ENCODE results near the gene CUL9. TPM values are rescaled to one million over a fixed set of nuclear protein-coding genes. Genes with fewer than 3 reads are reported as not detected.
A peak's percentile ranks its signal among the peaks of the same experiment; 100 is the strongest.
"Not testable (repeated sequence)": the region's sequence is repeated elsewhere in the genome, so short reads cannot be mapped to it uniquely, and the experiment has no call there.

The CUL9 gene
- total RNA-seq (2014; rRNA removed; shearing (Covaris generic)) (27.4 and 37.0 TPM in 2 replicates), total RNA-seq (2022) (31.1 and 32.9 TPM in 2 replicates), Bru-seq, nascent RNA (percentile 50 among the genes with signal in this experiment), BruChase-seq, experiment 1, labeled RNA remaining after a 6-hour chase (percentile 59 among the genes with signal in this experiment), BruChase-seq, experiment 2, labeled RNA remaining after a 2-hour chase (percentile 58 among the genes with signal in this experiment)
- long read RNA-seq, partial matches to known transcripts = 15 of 33 reads
- long read RNA-seq, other reads (novel, unspliced or antisense) = 15 of 33 reads

GRCh38 chr6:43181942-43182860, at the start of gene CUL9:
Gene CUL9, plus strand, starts transcription at chr6:43182196. Its CDS starts 2,115 bp downstream, at chr6:43184311.
- TF ChIP-seq EZH2phosphoT487 (IDR thresholded peaks at IDR 0.05; ENCODE audit: borderline replicate concordance, low read depth, low read length) = no peak
- TF ChIP-seq, protein P1, sequence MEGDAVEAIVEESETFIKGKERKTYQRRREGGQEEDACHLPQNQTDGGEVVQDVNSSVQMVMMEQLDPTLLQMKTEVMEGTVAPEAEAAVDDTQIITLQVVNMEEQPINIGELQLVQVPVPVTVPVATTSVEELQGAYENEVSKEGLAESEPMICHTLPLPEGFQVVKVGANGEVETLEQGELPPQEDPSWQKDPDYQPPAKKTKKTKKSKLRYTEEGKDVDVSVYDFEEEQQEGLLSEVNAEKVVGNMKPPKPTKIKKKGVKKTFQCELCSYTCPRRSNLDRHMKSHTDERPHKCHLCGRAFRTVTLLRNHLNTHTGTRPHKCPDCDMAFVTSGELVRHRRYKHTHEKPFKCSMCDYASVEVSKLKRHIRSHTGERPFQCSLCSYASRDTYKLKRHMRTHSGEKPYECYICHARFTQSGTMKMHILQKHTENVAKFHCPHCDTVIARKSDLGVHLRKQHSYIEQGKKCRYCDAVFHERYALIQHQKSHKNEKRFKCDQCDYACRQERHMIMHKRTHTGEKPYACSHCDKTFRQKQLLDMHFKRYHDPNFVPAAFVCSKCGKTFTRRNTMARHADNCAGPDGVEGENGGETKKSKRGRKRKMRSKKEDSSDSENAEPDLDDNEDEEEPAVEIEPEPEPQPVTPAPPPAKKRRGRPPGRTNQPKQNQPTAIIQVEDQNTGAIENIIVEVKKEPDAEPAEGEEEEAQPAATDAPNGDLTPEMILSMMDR (conservative IDR thresholded peaks at IDR 0.05; ENCODE audit: low read length) = no peak
- Histone ChIP-seq H3K36me3 (ENCODE audit: insufficient read depth, low read length) (peaks cover 27% of the 10 kb centered on the region), H3K9me3 (ENCODE audit: low read length) (no peaks in the 10 kb centered on the region), H3K27ac (ENCODE audit: low read depth, low read length, poor library complexity, severe bottlenecking) (peak within 1 kb of the TSS; percentile 51), H4K20me1 (ENCODE audit: insufficient read depth, low read length) (no peaks in the 10 kb centered on the region), H2AFZ (ENCODE audit: low read length) (peak within 1 kb of the TSS; percentile 85), H3K4me3 (ENCODE audit: low read depth, low read length, poor library complexity, severe bottlenecking) (peak within 1 kb of the TSS; percentile 85), H3K79me2 (ENCODE audit: insufficient read depth, low read depth, low read length) (no peaks in the 10 kb centered on the region), H3K4me1 (ENCODE audit: insufficient read depth, low read length, poor library complexity, severe bottlenecking) (peaks cover 23% of the 10 kb centered on the region), H3K9me2 (ENCODE audit: insufficient read depth, low read length) (no peaks in the 10 kb centered on the region), H3K4me2 (ENCODE audit: low read length) (peak within 1 kb of the TSS; percentile 96)
- BruUV-seq (replicated peaks) = no TSS peak
- DNase-seq (ENCODE audit: low spot score) = peak; percentile 89
- POLR2A ChIA-PET = interaction anchor here (0.6 to 1.6 kb wide), 6 partner anchors 15 to 253 kb away, joined by 3 to 5 read pairs (median 3); partner anchors contain the start of gene CNPY3
- intact Hi-C loops (cut with micrococcal nuclease; ENCODE audit: unreplicated experiment) = no loop called here
- CTCF ChIA-PET (ENCODE audit: unreplicated experiment) = interaction anchor here (0.5 kb wide), 1 partner anchor 411 kb away, joined by 3 read pairs; no protein-coding TSS in a partner anchor

DNA sequence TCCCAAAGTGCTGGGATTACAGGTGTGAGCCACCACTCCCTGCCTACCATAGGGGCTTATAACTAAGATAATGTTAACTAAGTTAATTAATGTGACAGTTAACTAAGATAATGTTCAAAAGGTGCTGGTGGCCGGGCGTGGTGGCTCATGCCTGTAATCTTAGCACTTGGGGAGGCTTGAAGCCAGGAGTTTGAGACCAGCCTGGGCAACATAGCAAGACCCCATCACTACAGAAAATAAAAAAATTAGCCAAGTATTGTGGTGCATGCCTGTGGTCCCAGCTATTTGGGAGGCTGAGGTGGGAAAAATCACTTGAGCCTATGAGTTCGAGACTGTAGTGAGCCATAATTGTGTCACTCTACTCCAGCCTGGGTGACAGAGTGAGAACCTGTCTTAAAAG, 43.7 kb upstream of the CUL9 start:
- no peak for TF ChIP-seq EZH2phosphoT487 (IDR thresholded peaks at IDR 0.05; ENCODE audit: borderline replicate concordance, low read depth, low read length)
- TF ChIP-seq, protein P1 (conservative IDR thresholded peaks at IDR 0.05; ENCODE audit: low read length) = no peak
- H3K9me3 ChIP-seq (ENCODE audit: low read length) = no peaks in the 10 kb centered on the region
- no peak for DNase-seq (ENCODE audit: low spot score)
- H3K36me3 ChIP-seq (ENCODE audit: insufficient read depth, low read length) = no peaks in the 10 kb centered on the region
- no peaks in the 10 kb centered on the region for H3K79me2 ChIP-seq (ENCODE audit: insufficient read depth, low read depth, low read length)
- H2AFZ ChIP-seq (ENCODE audit: low read length) = no peak overlapping the region
- H3K27ac ChIP-seq (ENCODE audit: low read depth, low read length, poor library complexity, severe bottlenecking) = no peak overlapping the region
- intact Hi-C loops (cut with micrococcal nuclease; ENCODE audit: unreplicated experiment) = no loop called here
- no peak overlapping the region for H3K4me2 ChIP-seq (ENCODE audit: low read length)
- H3K4me1 ChIP-seq (ENCODE audit: insufficient read depth, low read length, poor library complexity, severe bottlenecking) = peaks cover 12% of the 10 kb centered on the region
- no peak overlapping the region for H3K4me3 ChIP-seq (ENCODE audit: low read depth, low read length, poor library complexity, severe bottlenecking)
- ChIA-PET CTCF (ENCODE audit: unreplicated experiment) (interaction anchor here (0.5 kb wide), 1 partner anchor 253 kb away, joined by 5 read pairs; no protein-coding TSS in a partner anchor), POLR2A (no interaction called here)
- no TSS peak for BruUV-seq (replicated peaks)
- no peaks in the 10 kb centered on the region for H4K20me1 ChIP-seq (ENCODE audit: insufficient read depth, low read length)
- H3K9me2 ChIP-seq (ENCODE audit: insufficient read depth, low read length) = no peaks in the 10 kb centered on the region

GRCh38 chr6:43139973-43140372, 42.0 kb upstream of the CUL9 start:
- intact Hi-C loops (cut with micrococcal nuclease; ENCODE audit: unreplicated experiment); H3K9me2 ChIP-seq (ENCODE audit: insufficient read depth, low read length); H2AFZ ChIP-seq (ENCODE audit: low read length); H4K20me1 ChIP-seq (ENCODE audit: insufficient read depth, low read length); BruUV-seq (replicated peaks); DNase-seq (ENCODE audit: low spot score); H3K36me3 ChIP-seq (ENCODE audit: insufficient read depth, low read length); H3K79me2 ChIP-seq (ENCODE audit: insufficient read depth, low read depth, low read length); CTCF ChIA-PET (ENCODE audit: unreplicated experiment); H3K4me2 ChIP-seq (ENCODE audit: low read length); H3K9me3 ChIP-seq (ENCODE audit: low read length); H3K27ac ChIP-seq (ENCODE audit: low read depth, low read length, poor library complexity, severe bottlenecking); H3K4me3 ChIP-seq (ENCODE audit: low read depth, low read length, poor library complexity, severe bottlenecking): not testable (repeated sequence)
- POLR2A ChIA-PET = interaction anchor here (0.7 kb wide), 1 partner anchor 1035 kb away, joined by 3 read pairs; no protein-coding TSS in a partner anchor
- peaks cover 19% of the 10 kb centered on the region for H3K4me1 ChIP-seq (ENCODE audit: insufficient read depth, low read length, poor library complexity, severe bottlenecking)
